ENCODE data around the gene KEL.

- TF ChIP-seq FOS (IDR thresholded peaks at IDR 0.05; ENCODE audit: low read depth, low read length) (no peak), CEBPB (IDR thresholded peaks at IDR 0.05; ENCODE audit: low read depth, low read length) (no peak), USF2 (IDR thresholded peaks at IDR 0.05; ENCODE audit: low read depth, low read length) (no peak), NFE2L2 (IDR thresholded peaks at IDR 0.05; ENCODE audit: low read depth, low read length) (no peak), BHLHE40 (IDR thresholded peaks at IDR 0.05; ENCODE audit: low read depth, low read length) (no peak), POLR2A (IDR thresholded peaks at IDR 0.05; ENCODE audit: low read depth, low read length) (no peak), RAD21 (IDR thresholded peaks at IDR 0.05; ENCODE audit: low read length) (no peak), MAZ (IDR thresholded peaks at IDR 0.05; ENCODE audit: borderline replicate concordance, low read depth, low read length) (no peak), MAFK (IDR thresholded peaks at IDR 0.05; ENCODE audit: low read depth, low read length) (no peak), MXI1 (IDR thresholded peaks at IDR 0.05; ENCODE audit: borderline replicate concordance, low read depth, low read length) (no peak), RCOR1 (IDR thresholded peaks at IDR 0.05; ENCODE audit: insufficient replicate concordance, low read length) (no peak), RFX5 (IDR thresholded peaks at IDR 0.05; ENCODE audit: low read depth, low read length) (no peak), SMC3 (IDR thresholded peaks at IDR 0.05; ENCODE audit: low read depth, low read length) (no peak)
- TF ChIP-seq, protein P1, sequence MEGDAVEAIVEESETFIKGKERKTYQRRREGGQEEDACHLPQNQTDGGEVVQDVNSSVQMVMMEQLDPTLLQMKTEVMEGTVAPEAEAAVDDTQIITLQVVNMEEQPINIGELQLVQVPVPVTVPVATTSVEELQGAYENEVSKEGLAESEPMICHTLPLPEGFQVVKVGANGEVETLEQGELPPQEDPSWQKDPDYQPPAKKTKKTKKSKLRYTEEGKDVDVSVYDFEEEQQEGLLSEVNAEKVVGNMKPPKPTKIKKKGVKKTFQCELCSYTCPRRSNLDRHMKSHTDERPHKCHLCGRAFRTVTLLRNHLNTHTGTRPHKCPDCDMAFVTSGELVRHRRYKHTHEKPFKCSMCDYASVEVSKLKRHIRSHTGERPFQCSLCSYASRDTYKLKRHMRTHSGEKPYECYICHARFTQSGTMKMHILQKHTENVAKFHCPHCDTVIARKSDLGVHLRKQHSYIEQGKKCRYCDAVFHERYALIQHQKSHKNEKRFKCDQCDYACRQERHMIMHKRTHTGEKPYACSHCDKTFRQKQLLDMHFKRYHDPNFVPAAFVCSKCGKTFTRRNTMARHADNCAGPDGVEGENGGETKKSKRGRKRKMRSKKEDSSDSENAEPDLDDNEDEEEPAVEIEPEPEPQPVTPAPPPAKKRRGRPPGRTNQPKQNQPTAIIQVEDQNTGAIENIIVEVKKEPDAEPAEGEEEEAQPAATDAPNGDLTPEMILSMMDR (conservative IDR thresholded peaks at IDR 0.05; ENCODE audit: low read depth, low read length): no peak
Measured at GRCh38 chr7:142933624-142934023, 28.5 kb downstream of the KEL start, which contains the start of gene TRPV5.
